ENCODE measurements around the gene ZSCAN29.

- TF ChIP-seq, protein P1, sequence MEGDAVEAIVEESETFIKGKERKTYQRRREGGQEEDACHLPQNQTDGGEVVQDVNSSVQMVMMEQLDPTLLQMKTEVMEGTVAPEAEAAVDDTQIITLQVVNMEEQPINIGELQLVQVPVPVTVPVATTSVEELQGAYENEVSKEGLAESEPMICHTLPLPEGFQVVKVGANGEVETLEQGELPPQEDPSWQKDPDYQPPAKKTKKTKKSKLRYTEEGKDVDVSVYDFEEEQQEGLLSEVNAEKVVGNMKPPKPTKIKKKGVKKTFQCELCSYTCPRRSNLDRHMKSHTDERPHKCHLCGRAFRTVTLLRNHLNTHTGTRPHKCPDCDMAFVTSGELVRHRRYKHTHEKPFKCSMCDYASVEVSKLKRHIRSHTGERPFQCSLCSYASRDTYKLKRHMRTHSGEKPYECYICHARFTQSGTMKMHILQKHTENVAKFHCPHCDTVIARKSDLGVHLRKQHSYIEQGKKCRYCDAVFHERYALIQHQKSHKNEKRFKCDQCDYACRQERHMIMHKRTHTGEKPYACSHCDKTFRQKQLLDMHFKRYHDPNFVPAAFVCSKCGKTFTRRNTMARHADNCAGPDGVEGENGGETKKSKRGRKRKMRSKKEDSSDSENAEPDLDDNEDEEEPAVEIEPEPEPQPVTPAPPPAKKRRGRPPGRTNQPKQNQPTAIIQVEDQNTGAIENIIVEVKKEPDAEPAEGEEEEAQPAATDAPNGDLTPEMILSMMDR (conservative IDR thresholded peaks at IDR 0.05; ENCODE audit: low read depth, low read length), result no peak
- no peak for TF ChIP-seq EZH2 (IDR thresholded peaks at IDR 0.05; ENCODE audit: borderline replicate concordance, low read depth, low read length, poor library complexity, severe bottlenecking)
Measured at GRCh38 chr15:43420435-43420834, 49.6 kb upstream of the ZSCAN29 start.
